ENCODE results near the gene GPAT3.

GPAT3 gene

DNA sequence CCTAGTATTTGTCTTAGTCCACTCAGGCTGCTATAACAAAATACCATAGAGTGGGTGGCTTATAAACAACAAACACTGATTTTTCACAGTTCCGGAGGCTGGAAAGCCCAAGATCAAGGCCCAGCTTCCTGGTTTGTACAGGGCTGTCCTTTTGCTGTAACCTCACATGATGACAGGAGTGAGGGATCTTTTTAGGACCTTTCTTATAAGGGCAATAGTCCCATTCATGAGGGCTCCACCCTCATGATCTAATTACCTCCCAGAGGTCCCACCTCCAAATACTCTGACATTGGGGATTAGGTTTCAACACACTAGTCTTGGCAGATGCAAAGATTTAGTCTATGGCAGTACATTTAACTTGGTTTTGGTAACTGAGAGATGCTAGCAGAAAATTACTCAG is 20.9 kb downstream of the GPAT3 start:
- no peak overlapping the region for H2AFZ ChIP-seq (ENCODE audit: low read length)
- no peaks in the 10 kb centered on the region for H3K27me3 ChIP-seq (ENCODE audit: insufficient read depth, low read length, poor library complexity, severe bottlenecking)
- H3K4me1 ChIP-seq (ENCODE audit: insufficient read depth, low read length, poor library complexity, severe bottlenecking), result peaks cover 24% of the 10 kb centered on the region
- H3K9ac ChIP-seq (ENCODE audit: low read depth, low read length, poor library complexity, severe bottlenecking), result no peak overlapping the region
- H3K9me3 ChIP-seq (ENCODE audit: insufficient read depth, low read depth, low read length), result no peaks in the 10 kb centered on the region
- no peaks in the 10 kb centered on the region for H3F3A ChIP-seq (ENCODE audit: low read depth)
- no peaks in the 10 kb centered on the region for H4K20me1 ChIP-seq (ENCODE audit: insufficient read depth, low read length, poor library complexity, severe bottlenecking)
- no peak overlapping the region for H3K4me2 ChIP-seq (ENCODE audit: low read depth, low read length, poor library complexity, severe bottlenecking)
- H3K4me3 ChIP-seq (ENCODE audit: low read length, poor library complexity, severe bottlenecking), result no peak overlapping the region
- no peaks in the 10 kb centered on the region for H3K36me3 ChIP-seq (ENCODE audit: insufficient read depth, low read length)
- H3K9me2 ChIP-seq (replicated peaks; ENCODE audit: low read depth, low read length), result no peaks in the 10 kb centered on the region
- no peaks in the 10 kb centered on the region for H3K79me2 ChIP-seq (ENCODE audit: insufficient read depth, low read length)
- TF ChIP-seq EZH2phosphoT487 (IDR thresholded peaks at IDR 0.05; ENCODE audit: borderline replicate concordance), result no peak
- TF ChIP-seq, protein P1, sequence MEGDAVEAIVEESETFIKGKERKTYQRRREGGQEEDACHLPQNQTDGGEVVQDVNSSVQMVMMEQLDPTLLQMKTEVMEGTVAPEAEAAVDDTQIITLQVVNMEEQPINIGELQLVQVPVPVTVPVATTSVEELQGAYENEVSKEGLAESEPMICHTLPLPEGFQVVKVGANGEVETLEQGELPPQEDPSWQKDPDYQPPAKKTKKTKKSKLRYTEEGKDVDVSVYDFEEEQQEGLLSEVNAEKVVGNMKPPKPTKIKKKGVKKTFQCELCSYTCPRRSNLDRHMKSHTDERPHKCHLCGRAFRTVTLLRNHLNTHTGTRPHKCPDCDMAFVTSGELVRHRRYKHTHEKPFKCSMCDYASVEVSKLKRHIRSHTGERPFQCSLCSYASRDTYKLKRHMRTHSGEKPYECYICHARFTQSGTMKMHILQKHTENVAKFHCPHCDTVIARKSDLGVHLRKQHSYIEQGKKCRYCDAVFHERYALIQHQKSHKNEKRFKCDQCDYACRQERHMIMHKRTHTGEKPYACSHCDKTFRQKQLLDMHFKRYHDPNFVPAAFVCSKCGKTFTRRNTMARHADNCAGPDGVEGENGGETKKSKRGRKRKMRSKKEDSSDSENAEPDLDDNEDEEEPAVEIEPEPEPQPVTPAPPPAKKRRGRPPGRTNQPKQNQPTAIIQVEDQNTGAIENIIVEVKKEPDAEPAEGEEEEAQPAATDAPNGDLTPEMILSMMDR (conservative IDR thresholded peaks at IDR 0.05; ENCODE audit: low read length), result no peak

DNA sequence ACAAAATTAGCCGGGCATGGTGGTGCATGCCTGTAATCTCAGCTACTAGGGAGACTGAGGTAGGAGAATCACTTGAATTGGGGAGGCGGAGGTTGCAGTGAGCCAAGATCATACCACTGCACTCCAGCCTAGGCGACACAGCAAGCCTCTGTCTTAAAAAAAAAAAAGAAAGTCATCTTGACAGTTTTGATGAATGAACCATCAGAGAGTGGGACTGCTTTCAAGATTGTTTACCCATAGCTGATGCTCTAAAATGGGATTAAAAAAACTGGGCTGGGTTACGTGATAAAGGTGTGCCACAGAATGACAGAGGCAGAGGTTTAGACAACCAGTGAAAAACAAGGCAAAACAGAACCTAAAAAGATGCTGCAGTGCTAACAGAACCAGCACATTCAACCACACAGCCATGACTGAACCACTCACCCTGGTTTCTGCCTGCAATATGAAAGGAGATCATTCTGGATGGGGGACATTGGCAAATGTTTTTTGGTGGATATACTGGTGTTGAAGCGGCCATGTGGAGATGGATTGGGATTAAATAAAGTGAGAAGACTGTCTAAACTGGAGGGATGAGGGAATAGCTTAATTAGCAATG is 22.2 kb downstream of the GPAT3 start:
- Histone ChIP-seq H3K9me3 (ENCODE audit: insufficient read depth, low read depth, low read length) (no peaks in the 10 kb centered on the region), H3K36me3 (ENCODE audit: insufficient read depth, low read length) (no peaks in the 10 kb centered on the region), H3K4me1 (ENCODE audit: insufficient read depth, low read length, poor library complexity, severe bottlenecking) (peaks cover 12% of the 10 kb centered on the region), H3K4me2 (ENCODE audit: low read depth, low read length, poor library complexity, severe bottlenecking) (peak overlapping the region; percentile 23), H3K27me3 (ENCODE audit: insufficient read depth, low read length, poor library complexity, severe bottlenecking) (no peaks in the 10 kb centered on the region), H3K79me2 (ENCODE audit: insufficient read depth, low read length) (no peaks in the 10 kb centered on the region), H3F3A (ENCODE audit: low read depth) (no peaks in the 10 kb centered on the region), H3K9me2 (replicated peaks; ENCODE audit: low read depth, low read length) (no peaks in the 10 kb centered on the region), H3K4me3 (ENCODE audit: low read length, poor library complexity, severe bottlenecking) (no peak overlapping the region), H3K9ac (ENCODE audit: low read depth, low read length, poor library complexity, severe bottlenecking) (no peak overlapping the region), H4K20me1 (ENCODE audit: insufficient read depth, low read length, poor library complexity, severe bottlenecking) (no peaks in the 10 kb centered on the region), H2AFZ (ENCODE audit: low read length) (no peak overlapping the region)
- TF ChIP-seq, protein P1 (conservative IDR thresholded peaks at IDR 0.05; ENCODE audit: low read length), result no peak

DNA sequence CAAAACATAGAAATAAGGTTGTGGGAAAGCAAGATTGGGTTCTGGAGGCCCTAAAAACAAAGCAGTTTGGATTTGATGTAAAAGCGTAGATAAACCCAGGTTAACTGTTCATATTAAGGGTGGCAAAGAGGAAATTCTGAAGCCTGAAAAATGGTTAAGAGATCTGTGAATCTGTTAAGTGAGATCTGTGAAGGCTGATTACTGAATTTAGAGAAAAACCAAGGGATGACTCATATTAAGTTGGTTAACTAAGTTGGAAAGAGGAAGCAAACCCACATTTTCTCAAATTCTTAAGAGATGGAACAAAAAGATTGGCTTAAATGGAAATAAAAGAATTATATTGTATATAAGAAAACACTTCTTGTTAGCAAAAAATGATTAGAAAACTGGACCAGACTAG is 22.8 kb downstream of the GPAT3 start:
- Histone ChIP-seq H3K9me2 (replicated peaks; ENCODE audit: low read depth, low read length) (no peaks in the 10 kb centered on the region), H3K9me3 (ENCODE audit: insufficient read depth, low read depth, low read length) (no peaks in the 10 kb centered on the region), H3K4me2 (ENCODE audit: low read depth, low read length, poor library complexity, severe bottlenecking) (peak overlapping the region; percentile 23), H4K20me1 (ENCODE audit: insufficient read depth, low read length, poor library complexity, severe bottlenecking) (no peaks in the 10 kb centered on the region), H3K9ac (ENCODE audit: low read depth, low read length, poor library complexity, severe bottlenecking) (no peak overlapping the region), H3F3A (ENCODE audit: low read depth) (no peaks in the 10 kb centered on the region), H3K27me3 (ENCODE audit: insufficient read depth, low read length, poor library complexity, severe bottlenecking) (no peaks in the 10 kb centered on the region), H3K4me3 (ENCODE audit: low read length, poor library complexity, severe bottlenecking) (no peak overlapping the region), H3K79me2 (ENCODE audit: insufficient read depth, low read length) (no peaks in the 10 kb centered on the region), H3K36me3 (ENCODE audit: insufficient read depth, low read length) (no peaks in the 10 kb centered on the region), H2AFZ (ENCODE audit: low read length) (no peak overlapping the region), H3K4me1 (ENCODE audit: insufficient read depth, low read length, poor library complexity, severe bottlenecking) (peaks cover 10% of the 10 kb centered on the region)
- TF ChIP-seq, protein P1 (conservative IDR thresholded peaks at IDR 0.05; ENCODE audit: low read length), result no peak
- TF ChIP-seq EZH2phosphoT487 (IDR thresholded peaks at IDR 0.05; ENCODE audit: borderline replicate concordance), result no peak
